Activated CD4-positive, alpha-beta T cell treated with anti-CD3 and anti-CD28 coated beads, Interleukin-2, amount 50 U/mL, for 1 hour (primary cell): ENCODE data around the gene NPFFR2.
"Not testable (repeated sequence)": the region's sequence is repeated elsewhere in the genome, so short reads cannot be mapped to it uniquely, and the experiment has no call there.

ENCODE experiments used
- DNase-seq: peaks from one replicate; pipeline ENCODE4 v3.0.0-alpha.2; 2020

The NPFFR2 gene

GRCh38 chr4:72031868-72032608 is at the start of gene NPFFR2:
TSS of gene NPFFR2 (plus strand) at chr4:72032000. CDS start at chr4:72128592, 96,592 bp downstream.
- DNase-seq = no peak

DNA sequence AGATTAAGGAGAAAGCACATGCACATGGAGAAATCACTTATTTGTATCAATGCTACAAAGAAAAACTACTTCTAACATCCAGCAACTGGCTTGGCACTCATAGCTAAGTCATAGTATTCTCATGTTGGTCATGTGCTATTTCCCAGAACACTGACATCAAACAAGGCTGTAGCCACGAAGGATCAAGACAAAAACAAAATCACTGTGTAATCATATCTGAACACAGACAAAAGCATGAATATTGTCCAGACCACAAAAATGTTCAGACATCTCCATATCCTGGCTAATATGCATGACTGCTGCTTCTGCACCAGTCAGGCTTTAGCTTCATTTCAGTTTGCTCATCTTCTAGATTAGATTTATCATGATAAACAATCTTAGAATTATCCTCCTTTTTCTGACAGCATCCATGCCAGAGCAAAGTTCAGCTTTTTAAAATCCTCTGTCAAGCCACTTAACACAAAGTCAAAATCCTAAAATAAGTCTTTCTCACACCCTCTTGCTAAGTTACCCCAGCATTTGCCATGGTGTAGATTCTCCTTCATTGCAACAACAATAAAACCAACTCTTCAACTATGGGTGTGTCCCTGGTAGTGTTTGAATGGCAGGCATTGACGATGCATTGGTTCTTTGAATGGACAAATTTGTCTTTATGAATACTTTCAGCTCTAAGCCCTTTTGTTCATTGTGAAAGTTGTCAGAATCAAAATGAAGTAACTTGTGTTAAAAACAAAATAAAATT is 39.1 kb upstream of the NPFFR2 start:
- DNase-seq = no peak

GRCh38 chr4:71994559-71994958 is 37.2 kb upstream of the NPFFR2 start:
- DNase-seq = no peak

GRCh38 chr4:71995297-71995696 is 36.5 kb upstream of the NPFFR2 start:
- no peak for DNase-seq

DNA sequence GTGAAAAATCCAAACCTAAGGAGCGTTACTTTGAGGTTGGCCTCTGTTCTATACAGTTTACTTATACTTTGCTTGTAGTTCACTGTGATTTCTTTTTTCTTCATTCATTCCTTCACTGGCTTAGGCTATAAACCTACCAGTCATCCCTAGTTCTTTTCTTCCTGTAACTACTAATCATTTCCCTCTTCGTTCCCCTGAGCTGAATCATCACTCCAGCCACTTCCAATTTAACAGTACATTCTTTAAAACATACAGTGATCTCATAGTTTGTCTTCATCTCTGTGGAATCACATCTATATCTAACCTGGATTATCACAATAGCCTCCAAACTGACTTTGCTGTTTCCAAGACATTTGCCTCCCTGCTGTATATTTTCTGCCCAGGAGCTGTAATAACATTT is 25.2 kb upstream of the NPFFR2 start:
- DNase-seq = no peak

DNA sequence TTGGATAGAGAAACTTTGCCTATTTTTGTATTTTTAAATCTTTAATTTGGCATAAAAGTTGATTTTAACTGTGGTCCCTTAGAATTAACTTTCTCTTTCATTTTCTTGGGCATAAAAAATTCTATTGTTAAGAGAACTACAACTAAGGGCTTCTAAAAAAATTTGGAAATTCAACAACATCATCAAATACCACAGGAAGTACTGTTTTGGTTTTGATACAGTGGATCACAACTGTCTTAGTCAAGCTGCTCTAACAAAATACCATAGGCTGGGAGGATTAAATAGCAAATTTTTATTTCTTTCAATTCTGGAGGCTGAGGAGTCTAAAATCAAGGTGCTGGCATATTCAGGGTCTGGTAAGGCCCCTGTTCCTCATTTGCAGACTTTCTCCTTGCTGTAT is 19.9 kb upstream of the NPFFR2 start:
- DNase-seq = no peak

GRCh38 chr4:72016011-72016410 is 15.8 kb upstream of the NPFFR2 start:
- no peak for DNase-seq

DNA sequence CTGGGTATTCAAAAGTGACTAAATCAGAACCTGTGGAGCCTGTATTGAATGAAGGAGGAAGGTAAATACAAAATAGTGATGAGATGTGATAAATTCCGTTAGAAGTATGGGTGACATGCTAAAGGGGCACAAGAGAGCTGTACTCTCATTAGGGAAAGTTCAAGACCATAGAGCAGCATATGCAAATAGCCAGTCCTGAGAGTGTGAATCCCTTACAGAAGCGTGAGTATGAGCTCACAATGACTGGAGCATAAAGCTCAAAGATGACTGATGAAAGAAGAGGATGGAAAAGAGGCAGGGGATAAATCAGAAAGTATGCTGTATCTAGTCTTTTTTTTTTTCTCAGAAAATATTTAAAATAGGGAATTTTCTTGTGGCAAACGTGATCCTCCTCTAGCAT is 12.1 kb upstream of the NPFFR2 start:
- DNase-seq = no peak

DNA sequence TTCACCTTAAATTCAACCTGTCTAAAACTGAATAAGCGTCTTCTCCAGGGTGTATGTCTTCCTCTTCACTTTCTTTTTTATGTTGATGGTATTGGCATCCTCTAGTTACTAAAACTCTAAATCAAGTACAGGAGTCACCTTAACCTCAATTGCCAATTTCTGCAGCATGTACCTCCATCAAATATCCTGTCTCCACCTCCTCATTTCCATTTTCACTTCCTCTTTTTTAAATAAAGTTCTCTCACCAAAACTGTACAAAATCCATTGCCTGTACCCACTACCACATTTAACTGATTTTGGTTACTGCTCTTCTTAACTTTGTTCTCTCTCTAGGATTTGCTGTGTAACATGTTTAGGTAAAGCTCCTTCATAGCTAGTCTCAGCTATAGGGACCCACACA is 9.2 kb upstream of the NPFFR2 start:
- no peak for DNase-seq

DNA sequence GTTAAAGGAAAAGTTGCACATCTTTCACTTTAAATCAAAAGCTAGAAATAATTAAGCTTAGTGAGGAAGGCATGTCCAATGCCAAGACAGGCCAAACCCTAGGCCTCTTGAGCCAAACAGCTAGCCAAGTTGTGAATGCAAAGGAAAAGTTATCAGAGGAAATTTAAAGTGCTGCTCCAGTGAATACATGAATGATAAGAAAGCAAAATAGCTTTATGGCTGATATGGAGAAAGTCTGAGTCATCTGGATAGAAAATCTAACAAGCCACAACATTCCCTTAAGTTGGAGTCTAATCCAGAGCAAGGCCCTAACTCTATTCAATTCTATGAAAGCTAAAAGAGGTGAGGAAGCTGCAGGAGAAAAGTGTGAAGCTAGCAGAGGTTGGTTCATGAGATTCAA is 23.8 kb downstream of the NPFFR2 start:
- DNase-seq = no peak

- no peak for DNase-seq
Measured at GRCh38 chr4:72063726-72064125, 31.9 kb downstream of the NPFFR2 start.

GRCh38 chr4:72067051-72067450 is 35.3 kb downstream of the NPFFR2 start:
- no peak for DNase-seq

GRCh38 chr4:72073816-72074215 is 42.0 kb downstream of the NPFFR2 start:
- DNase-seq = no peak

- DNase-seq = no peak
Measured at GRCh38 chr4:72076562-72076961, 44.8 kb downstream of the NPFFR2 start.

DNA sequence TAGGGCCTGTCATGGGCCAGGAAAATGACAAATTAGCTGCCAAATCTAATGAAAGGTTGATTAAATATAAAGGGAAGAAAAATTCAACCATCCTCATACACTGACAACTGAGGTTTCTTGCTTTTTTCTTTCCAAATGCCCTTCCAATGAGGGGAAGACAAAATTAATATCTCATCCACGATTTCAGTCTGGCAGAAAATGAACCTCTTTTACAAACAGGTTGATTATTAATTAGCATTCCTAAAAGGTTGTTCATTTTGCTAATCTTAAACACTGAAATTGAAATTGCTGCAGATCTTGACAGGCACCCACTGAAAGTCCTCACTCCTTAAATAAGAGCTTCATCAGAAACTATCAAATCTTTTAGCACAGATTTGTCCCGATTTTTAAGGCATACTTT is 45.5 kb downstream of the NPFFR2 start:
- no peak for DNase-seq

GRCh38 chr4:72084587-72085011 is 52.8 kb downstream of the NPFFR2 start:
- DNase-seq = no peak

DNA sequence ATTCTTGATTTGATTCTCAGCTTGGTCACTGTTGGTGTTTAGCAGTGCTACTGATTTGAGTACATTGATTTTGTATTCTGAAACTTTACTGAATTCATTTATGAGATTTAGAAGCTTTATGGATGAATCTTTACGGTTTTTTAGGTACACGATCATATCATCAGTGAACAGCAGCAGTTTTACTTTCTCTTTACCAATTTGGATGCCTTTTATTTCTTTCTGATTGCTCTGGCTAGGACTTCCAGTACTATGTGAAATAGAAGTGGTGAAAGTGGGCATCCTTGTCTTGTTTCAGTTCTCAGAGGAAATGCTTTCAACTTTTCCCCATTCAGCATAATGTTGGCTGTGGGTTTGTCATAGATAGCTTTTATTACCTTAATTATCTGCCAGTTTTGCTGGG is 58.8 kb downstream of the NPFFR2 start:
- not testable (repeated sequence) for DNase-seq

DNA sequence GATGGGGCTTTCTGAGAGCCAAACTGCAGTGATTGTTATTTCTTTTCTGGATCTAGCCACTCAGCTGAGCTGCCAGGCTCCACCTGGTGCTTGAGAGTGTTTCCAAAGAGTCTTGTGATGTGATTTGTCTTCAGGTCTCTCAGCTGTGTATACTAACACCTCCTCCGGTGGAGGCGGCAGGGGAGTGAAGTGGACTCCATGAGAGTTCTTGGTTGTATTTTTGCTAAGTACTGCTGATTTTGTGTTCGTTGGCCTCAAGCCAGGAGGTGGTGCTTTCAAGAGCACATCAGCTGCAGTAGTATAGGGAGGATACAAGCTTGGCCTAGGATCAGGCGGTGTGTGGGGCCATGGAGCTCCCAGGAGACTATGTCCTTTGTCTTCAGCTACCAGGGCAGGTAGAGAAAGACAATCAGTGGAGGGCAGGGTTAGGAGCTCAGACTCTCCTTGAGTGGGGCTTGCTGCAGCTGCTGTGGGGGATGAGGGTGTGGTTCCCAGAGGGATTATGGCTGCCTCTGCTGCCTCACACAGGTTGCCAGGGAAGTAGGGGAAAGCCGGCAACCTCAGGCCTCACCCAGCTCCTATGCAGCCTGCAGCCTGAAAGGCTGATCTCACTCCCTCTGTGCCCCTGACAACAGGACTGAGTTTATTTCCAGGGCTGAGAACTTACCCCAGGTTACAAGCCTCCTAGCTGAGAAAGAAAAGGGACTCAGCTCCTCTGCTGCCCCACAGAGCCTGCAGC is 62.4 kb downstream of the NPFFR2 start:
- DNase-seq = no peak

DNA sequence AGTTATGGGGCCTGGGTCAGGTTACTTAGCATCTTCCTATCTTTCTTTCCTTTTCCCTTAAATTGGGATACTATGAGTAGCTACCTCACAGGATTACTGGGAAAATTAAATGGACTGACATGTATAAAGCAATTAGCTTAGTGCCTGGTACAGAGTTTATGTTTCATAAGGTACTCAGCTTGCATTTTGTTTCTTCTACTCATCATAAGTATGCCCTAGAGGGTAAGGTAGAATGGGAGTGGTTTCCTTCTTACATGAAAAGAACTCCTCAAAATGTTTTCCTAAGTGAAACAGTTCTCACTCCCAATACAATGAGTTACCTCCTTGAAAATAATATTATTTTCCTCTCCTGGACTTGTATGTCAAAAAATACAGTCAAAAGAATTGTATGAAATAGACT is 75.7 kb downstream of the NPFFR2 start:
- DNase-seq = no peak

DNA sequence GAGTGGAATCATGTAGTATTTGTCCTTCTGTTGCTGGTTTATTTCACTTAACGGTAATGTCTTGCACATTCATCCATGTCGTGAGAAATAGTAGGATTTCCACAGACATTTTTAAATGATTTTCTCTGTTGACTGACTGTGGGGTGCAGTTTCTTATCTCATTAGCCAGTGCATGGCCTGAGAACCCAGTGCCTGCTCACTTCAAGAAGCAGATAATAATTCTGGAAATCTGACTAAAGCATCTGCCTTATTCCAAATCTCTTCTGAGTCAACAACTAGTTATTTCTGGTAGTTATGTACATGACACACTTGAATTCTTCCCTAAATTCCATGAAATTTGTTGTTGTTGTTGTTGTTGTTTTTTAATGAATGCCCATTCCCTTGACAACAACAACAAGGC is 77.6 kb downstream of the NPFFR2 start:
- no peak for DNase-seq

- DNase-seq = no peak
Measured at GRCh38 chr4:72109959-72110497, 78.2 kb downstream of the NPFFR2 start.

- no peak for DNase-seq
Measured at GRCh38 chr4:72110886-72111285, 79.1 kb downstream of the NPFFR2 start.

DNA sequence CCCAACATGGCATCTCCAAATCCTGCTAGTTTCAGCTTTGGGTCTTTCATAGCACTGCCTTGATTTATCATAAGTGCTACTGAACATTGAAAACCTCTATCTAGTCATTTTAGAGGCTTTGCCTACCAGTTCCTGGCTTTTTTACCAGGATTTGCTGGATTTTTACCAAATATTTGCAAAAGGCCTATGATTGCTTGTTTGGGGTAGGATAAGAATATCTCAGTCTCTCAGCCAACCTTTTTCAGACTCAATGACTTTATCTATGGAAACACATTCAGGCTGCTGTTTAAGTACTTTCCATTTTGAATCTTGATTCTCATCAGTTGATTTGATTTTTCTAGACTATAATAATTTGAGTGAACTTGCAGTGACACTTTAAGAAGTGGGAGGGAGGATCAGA is 80.1 kb downstream of the NPFFR2 start:
- DNase-seq = no peak
